GM06990 (cell line): ENCODE results near the gene OR5M8.

Experiments used
- DNase-seq: peaks from one replicate; pipeline ENCODE4 v3.0.0-alpha.2; 2011; ENCODE audit not compliant: insufficient read length; ENCODE audit errors: extremely low read depth
- H3K27me3 ChIP-seq: replicated peaks from 2 replicates; pipeline ENCODE4 v1.6.0; 2011; ENCODE audit warnings: low read length; ENCODE audit not compliant: control insufficient read depth, insufficient read depth
- H3K36me3 ChIP-seq: 2 replicates; pipeline ENCODE4 v1.5.1; 2011; ENCODE audit warnings: low read length; ENCODE audit not compliant: control insufficient read depth, insufficient read depth
- H3K4me3 ChIP-seq: replicated peaks from 2 replicates; pipeline ENCODE4 v1.5.1; 2011; ENCODE audit warnings: low read depth, mild to moderate bottlenecking, control low read depth, low read length
- CTCF ChIP-seq: IDR thresholded peaks from 2 replicates; pipeline ENCODE4 v1.5.1; 2011; ENCODE audit warnings: low read length, control low read depth, mild to moderate bottlenecking, inconsistent platforms; ENCODE audit not compliant: insufficient read depth, poor library complexity, severe bottlenecking

The OR5M8 gene

GRCh38 chr11:56457076-56457475 is 34.1 kb downstream of the OR5M8 start:
- DNase-seq, result no peak
- Histone ChIP-seq H3K4me3 (no peak overlapping the region), H3K27me3 (no peaks in the 10 kb centered on the region), H3K36me3 (no peaks in the 10 kb centered on the region)
- no peak for TF ChIP-seq CTCF

- no peak for TF ChIP-seq CTCF
- Histone ChIP-seq H3K27me3 (no peaks in the 10 kb centered on the region), H3K36me3 (no peaks in the 10 kb centered on the region), H3K4me3 (no peak overlapping the region)
- no peak for DNase-seq
These were observed 37.6 kb downstream of the OR5M8 start for GRCh38 chr11:56453521-56453920.
